HG03135 (cell line): Measurements from ENCODE around the gene ZNF335.
"Not testable (repeated sequence)": the region's sequence is repeated elsewhere in the genome, so short reads cannot be mapped to it uniquely, and the experiment has no call there.

Experiments used
- ATAC-seq: cut with Tn5 transposase; IDR thresholded peaks from one replicate; pipeline ENCODE4 v1.9.1; 2021; ENCODE audit warnings: mild to moderate bottlenecking, moderate library complexity; ENCODE audit not compliant: unreplicated experiment

ZNF335 gene

GRCh38 chr20:45938727-45939438 is 33.1 kb downstream of the ZNF335 start:
- no peak for ATAC-seq

GRCh38 chr20:45937765-45938164 is 34.2 kb downstream of the ZNF335 start:
- ATAC-seq, result no peak

- ATAC-seq, result peak; percentile 16
These were observed 36.5 kb downstream of the ZNF335 start for GRCh38 chr20:45935416-45936046.

GRCh38 chr20:45934586-45935415 is 37.2 kb downstream of the ZNF335 start, which contains the start of gene PCIF1:
Gene PCIF1, plus strand, starts transcription at chr20:45934683. Its CDS starts 4,317 bp downstream, at chr20:45939000.
- peak; percentile 75 for ATAC-seq

- ATAC-seq, result peak; percentile 14
These were observed 37.9 kb downstream of the ZNF335 start for GRCh38 chr20:45934046-45934585.

- ATAC-seq, result no peak
These were observed 38.5 kb downstream of the ZNF335 start for GRCh38 chr20:45933266-45934045.

- ATAC-seq, result not testable (repeated sequence)
These were observed 40.3 kb downstream of the ZNF335 start for GRCh38 chr20:45931680-45932079.

- no peak for ATAC-seq
These were observed 44.7 kb downstream of the ZNF335 start for GRCh38 chr20:45927071-45927878.

- no peak for ATAC-seq
These were observed 45.3 kb downstream of the ZNF335 start for GRCh38 chr20:45926731-45927070.

- ATAC-seq, result no peak
These were observed 46.0 kb downstream of the ZNF335 start for GRCh38 chr20:45925821-45926506.

GRCh38 chr20:45924391-45925261 is 47.4 kb downstream of the ZNF335 start:
- ATAC-seq, result no peak

GRCh38 chr20:45921337-45922189 is 50.4 kb downstream of the ZNF335 start:
- ATAC-seq, result no peak

GRCh38 chr20:45920462-45921336 is 51.3 kb downstream of the ZNF335 start:
- ATAC-seq, result no peak

GRCh38 chr20:45919542-45920399 is 52.2 kb downstream of the ZNF335 start:
- ATAC-seq, result no peak

- ATAC-seq, result no peak
These were observed 53.0 kb downstream of the ZNF335 start for GRCh38 chr20:45918779-45919537.
